NCI-H128 (cell line): ENCODE data around the gene AKAP7.
"Not testable (repeated sequence)": the region's sequence is repeated elsewhere in the genome, so short reads cannot be mapped to it uniquely, and the experiment has no call there.

ENCODE experiments used
- DNase-seq: peaks from one replicate; lab custom pipeline; 2025; ENCODE audit not compliant: unreplicated experiment; lab: John Stamatoyannopoulos, UW

The AKAP7 gene

GRCh38 chr6:131135244-131136020 lies at the start of gene AKAP7:
Gene AKAP7, plus strand, starts transcription at chr6:131135467. Its CDS starts 297 bp downstream, at chr6:131135764.
- DNase-seq = no peak

DNA sequence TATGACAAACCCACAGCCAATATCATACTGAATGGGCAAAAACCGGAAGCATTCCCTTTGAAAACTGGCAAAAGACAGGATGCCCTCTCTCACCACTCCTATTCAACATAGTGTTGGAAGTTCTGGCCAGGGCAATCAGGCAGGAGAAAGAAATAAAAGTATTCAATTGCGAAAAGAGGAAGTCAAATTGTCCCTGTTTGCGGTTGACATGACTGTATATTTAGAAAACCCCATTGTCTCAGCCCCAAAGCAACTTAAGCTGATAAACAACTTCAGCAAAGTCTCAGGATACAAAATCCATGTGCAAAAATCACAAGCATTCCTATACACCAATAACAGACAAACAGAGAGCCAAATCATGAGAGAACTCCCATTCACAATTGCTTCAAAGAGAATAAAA lies 44.9 kb upstream of the AKAP7 start:
- DNase-seq = not testable (repeated sequence)

GRCh38 chr6:131091944-131092343 lies 43.3 kb upstream of the AKAP7 start:
- DNase-seq = not testable (repeated sequence)

- DNase-seq = no peak
Measured at GRCh38 chr6:131093334-131093733, 41.9 kb upstream of the AKAP7 start.

DNA sequence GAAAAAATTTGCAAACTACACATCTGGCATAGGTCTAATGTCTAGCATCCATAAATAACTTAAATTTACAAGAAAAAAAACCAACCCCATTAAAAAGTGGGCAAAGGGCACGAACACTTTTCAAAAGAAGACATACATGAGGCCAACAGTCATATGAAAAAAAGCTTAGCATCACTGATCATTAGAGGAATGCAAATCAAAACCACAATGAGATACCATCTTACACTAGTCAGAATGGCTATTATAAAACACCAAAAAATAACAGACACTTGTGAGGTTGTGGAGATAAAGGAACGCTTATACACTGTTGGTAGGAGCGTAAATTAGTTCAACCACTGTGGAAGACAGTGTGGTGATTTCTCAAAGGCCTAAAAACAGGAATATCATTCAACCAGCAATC lies 38.5 kb upstream of the AKAP7 start:
- DNase-seq = no peak

- DNase-seq = no peak
Measured at GRCh38 chr6:131101911-131102680, 33.2 kb upstream of the AKAP7 start.

DNA sequence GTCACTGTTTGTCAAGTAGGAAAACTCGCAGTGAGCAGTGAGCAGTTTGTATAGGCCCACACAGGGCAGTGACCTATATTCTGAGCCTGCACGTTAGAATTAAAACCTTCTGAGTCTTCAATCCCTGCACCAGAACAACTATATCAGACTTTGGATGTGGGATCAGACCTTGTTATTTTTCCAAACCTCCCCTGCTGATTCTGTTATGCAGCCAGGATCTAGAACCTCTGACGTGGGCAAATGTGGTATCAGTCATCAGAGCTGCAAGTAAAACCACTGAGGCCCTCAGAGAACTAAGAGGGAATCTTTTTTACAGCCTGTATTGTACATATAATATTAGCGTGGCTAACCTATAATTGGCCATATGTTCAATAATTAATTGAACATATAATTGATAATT lies 32.0 kb upstream of the AKAP7 start:
- no peak for DNase-seq

- no peak for DNase-seq
Measured at GRCh38 chr6:131103901-131104300, 31.4 kb upstream of the AKAP7 start.

DNA sequence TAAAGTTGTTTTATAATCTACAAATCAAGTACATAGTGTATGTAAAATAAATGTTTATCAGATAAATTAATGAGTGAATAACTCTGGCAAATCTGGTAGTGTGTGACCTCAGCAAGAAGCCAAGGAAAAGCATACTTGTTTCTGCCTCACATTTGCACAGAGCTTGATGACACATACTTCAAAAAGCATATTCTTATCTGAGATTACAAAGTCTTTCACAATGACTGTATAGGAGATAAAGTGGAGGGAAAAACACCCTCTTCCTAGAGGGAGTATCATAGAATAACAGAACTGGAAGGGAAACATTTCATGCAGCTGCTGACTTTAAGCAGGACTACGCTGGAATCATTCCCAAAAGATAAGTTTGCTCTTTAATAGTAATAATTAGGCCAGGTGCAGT lies 28.1 kb upstream of the AKAP7 start:
- no peak for DNase-seq

DNA sequence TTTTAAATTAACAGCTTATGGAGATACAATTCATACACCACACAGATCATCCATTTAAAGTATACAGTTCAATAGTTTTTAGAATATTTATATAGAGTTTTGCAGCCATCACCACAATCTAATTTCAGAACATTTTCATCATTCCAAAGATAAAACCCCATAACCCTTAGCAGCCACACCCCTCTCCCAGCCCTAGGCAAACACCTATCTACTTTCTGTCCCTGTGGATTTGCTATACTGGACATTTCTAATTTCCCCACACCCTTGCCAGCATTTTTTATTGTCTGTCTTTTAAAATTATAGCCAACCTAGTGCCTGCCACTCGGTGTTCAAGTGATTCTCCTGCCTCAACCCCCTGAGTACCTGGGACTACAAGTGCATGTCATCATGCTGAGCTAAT lies 23.0 kb upstream of the AKAP7 start:
- no peak for DNase-seq

DNA sequence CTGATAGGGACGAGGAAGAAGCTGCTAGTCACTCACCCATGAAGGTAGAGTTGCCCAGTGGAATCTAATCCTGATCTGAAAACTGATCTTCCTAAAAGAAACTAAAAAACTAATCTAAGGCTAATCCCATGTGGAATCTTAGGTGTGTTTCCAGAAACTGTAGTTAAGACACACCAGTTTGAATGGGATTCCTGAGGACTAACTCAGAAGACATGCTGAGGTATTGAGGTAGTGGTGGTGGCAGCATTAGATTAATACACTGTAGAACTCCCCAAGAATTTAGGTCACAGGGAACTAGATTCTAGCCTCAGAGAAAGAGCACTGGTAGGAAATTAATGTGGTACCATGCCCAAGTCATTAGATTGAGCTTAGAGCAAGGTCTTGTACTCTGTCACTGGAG lies 19.6 kb upstream of the AKAP7 start:
- no peak for DNase-seq

DNA sequence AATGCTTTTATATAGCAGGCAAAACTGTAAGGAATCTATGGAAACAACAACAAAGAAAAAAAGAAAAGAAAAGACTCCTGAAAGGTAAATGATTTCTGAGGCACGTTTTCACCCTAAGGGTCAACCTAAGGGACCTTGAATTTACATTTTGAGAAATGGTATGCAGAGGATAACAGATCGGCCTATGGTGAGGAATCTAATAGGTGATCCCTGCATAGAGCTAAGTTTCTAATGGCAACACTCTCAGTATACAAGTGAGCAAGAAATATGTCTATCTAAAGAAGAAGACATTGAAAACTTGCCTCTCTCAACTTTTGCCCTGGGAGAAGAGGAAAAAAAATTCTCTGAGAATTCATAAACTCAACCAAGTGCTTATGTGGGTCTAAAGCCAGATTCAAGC lies 18.9 kb upstream of the AKAP7 start:
- DNase-seq = no peak

GRCh38 chr6:131116755-131117360 lies 18.4 kb upstream of the AKAP7 start:
- DNase-seq = no peak

- no peak for DNase-seq
Measured at GRCh38 chr6:131117878-131118277, 17.4 kb upstream of the AKAP7 start.

GRCh38 chr6:131122007-131122406 lies 13.3 kb upstream of the AKAP7 start:
- DNase-seq = no peak

- DNase-seq = no peak
Measured at GRCh38 chr6:131122516-131122915, 12.8 kb upstream of the AKAP7 start.

- DNase-seq = no peak
Measured at GRCh38 chr6:131124336-131125071, 10.8 kb upstream of the AKAP7 start.

GRCh38 chr6:131125431-131125830 lies 9.8 kb upstream of the AKAP7 start:
- DNase-seq = no peak

GRCh38 chr6:131129689-131130553 lies 5.3 kb upstream of the AKAP7 start:
- DNase-seq = no peak

DNA sequence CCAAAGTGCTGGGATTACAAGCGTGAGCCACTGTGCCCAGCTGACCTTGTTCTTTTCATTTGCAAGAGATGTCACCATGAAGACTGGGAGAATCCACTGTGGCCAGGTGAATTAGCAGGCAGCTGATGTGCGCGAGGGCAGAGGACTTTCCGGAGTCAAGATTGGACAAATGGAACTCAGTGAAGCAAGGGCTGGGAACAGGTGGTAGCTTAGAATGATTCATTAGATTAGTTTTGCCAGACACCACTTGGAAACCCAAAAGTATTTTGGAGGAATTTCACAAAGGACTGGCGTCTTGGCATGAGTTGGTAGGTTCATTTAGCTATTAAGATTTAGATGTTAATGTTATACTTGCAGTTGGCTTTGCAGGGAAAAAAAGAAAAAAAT lies 4.7 kb upstream of the AKAP7 start:
- no peak for DNase-seq
